GM20000 (cell line): ENCODE data around the gene ZFHX3.

ENCODE experiments used
- DNase-seq: peaks from one replicate; pipeline ENCODE4 v3.0.0; 2012; ENCODE audit warnings: low spot score
- TF ChIP-seq, protein P1 (sequence below): IDR thresholded peaks from 2 replicates; pipeline ENCODE4 v1.5.1; 2012; ENCODE audit warnings: mild to moderate bottlenecking, control low read depth; ENCODE audit errors: extremely low read depth, missing control alignments

Gene ZFHX3

DNA sequence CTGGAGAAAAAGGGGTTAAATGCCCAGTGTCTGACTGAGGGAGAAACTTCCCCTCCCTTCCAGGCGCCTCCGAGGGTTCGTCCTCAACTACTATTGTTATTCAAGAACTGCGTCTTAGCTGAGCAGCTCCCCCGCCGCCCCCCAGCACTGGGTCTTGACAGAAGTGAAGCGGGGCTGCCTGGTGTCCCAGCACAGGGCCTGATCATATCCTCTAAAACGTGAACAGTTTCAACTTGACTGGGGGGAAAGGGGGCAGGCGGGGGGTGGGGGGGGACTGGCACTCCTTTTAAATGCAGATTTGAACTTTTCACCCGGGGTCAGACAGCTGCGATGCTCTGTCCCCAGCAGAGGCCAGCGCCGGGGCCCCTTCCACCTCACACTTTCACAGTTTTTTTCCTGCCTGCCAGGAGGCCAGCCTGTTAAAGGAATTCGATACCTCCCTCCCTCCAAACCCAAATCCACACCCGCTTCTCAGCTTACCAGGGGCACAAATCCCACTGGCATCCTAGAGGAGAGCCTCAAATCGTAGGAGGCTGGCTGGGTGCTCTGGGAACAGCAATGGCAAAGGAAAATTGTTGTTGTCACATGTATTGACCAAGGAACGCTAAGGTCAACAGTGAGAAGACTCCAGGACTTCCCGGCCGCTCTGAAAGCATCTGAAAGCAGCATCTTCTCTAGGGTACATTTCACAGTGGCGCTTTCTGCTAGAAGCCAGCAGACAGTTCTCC lies 14.5 kb downstream of the ZFHX3 start:
- no peak for DNase-seq
- TF ChIP-seq, protein P1, sequence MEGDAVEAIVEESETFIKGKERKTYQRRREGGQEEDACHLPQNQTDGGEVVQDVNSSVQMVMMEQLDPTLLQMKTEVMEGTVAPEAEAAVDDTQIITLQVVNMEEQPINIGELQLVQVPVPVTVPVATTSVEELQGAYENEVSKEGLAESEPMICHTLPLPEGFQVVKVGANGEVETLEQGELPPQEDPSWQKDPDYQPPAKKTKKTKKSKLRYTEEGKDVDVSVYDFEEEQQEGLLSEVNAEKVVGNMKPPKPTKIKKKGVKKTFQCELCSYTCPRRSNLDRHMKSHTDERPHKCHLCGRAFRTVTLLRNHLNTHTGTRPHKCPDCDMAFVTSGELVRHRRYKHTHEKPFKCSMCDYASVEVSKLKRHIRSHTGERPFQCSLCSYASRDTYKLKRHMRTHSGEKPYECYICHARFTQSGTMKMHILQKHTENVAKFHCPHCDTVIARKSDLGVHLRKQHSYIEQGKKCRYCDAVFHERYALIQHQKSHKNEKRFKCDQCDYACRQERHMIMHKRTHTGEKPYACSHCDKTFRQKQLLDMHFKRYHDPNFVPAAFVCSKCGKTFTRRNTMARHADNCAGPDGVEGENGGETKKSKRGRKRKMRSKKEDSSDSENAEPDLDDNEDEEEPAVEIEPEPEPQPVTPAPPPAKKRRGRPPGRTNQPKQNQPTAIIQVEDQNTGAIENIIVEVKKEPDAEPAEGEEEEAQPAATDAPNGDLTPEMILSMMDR = no peak

DNA sequence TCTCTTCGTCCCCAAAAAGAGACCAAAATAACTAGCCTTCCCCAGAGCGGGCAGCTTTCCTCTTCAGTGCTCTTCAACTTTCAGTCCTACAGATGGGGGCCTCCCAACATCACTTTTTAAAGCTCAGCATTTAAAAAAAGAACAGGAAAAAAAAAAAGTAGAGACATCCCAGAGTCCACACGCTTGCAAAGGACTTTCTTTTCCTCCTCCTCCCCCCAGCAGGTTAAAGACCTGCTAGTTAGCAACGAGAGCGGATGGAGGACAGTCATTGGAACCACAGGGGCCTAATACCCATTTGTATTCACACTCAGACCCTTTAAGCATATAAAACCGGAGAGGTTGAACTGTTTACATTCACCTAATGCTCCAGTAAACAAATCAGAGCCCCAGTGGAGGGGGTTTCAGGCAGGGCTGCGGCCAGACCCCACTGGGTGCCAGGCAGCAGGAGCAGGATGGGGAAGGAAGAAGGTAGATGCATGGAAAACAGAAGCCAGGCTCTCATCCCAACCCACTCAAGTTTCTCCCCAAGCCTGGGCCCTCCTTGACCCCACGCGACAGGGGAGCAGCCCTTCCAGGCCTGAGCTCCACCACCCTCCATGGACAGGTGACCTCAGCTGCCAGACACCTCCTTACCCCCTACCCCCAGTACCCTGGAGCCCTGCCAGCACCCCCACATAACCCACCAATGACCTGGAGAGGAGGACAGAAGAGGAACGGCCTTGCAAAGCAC lies 15.2 kb downstream of the ZFHX3 start:
- peak; percentile 48 for DNase-seq
- TF ChIP-seq, protein P1 = peak; percentile 6

DNA sequence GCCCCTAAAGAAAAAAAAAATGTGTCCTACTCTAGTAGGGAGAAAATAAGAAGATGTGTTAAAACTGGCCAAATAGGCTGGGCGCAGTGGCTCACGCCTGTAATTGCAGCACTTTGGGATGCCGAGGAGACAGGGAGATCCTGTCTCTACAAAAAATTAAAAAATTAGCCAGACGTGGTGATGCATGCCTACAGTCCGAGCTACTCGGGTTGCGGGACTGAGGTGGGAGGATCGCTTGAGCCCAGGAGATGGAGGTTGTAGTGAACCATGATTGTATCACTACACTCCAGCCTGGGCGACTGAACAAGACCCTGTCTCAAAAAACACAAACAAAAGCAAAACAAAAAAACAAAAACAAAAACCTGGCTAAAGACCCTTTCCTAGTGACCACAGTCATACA lies 15.9 kb downstream of the ZFHX3 start:
- no peak for DNase-seq
- TF ChIP-seq, protein P1 = no peak

DNA sequence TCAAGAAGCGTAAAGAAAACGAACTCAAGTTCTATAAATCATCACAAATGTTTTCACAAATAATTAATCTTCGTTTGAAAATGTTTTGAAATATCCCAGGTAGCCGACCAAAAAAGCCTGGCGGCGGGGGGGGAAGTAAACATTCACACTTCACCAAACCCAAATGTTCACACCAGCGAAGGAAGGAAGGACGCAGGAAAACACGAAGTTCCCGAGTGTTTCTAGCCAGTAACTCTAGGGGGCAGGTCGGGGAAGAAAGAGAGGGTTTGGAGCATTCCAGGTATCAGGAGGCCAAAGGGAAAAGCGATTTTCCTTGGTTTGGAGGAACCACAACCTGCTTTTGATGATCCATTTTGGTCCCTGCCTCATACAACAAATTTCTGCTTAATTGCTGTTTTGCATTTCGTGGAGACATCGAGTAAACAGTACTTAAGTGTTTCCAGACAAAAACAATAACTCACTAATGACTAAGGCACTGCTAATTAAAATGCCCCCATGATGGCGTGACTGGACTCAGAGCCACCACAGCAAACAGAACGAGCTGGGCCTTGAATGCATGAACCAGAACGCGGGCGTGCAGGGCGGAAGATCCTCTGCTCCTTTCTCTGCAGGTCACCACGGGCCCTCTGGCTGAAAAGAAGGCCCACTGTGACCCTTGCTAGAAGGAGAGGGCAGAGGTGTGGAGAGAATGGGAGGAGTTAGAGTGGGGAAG lies 16.6 kb downstream of the ZFHX3 start:
- no peak for DNase-seq
- TF ChIP-seq, protein P1 = no peak

DNA sequence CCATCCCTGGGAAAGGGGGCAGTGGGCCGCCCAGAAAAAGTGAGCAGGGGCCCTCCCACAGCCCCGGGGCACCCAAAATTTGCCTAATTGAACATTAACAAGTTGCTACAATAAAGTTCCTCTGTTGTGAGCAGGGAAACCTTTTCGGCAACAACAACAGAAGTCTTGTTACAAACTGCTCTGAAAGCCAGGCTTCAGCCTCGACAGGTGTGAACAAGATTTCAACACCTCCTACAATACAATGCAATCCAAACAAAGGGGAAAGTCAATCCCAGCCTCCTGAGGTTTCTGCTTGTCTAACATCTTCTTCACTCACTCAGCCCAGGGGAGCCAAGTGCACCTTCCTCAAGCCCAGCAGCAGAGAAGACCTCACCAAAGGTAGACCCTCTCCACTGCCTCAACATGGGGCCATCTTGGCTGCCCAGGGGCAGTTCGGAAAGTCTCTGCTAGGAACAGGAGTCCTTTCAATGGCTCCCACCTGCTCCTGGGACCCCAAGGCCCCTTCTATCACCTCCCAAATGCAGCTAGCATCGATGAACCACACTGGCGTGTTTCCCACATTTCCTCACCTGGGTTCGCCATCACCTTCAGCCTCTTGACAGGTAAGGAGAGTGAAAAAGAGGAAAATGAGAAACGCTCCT lies 19.1 kb downstream of the ZFHX3 start:
- DNase-seq = no peak
- TF ChIP-seq, protein P1 = no peak

DNA sequence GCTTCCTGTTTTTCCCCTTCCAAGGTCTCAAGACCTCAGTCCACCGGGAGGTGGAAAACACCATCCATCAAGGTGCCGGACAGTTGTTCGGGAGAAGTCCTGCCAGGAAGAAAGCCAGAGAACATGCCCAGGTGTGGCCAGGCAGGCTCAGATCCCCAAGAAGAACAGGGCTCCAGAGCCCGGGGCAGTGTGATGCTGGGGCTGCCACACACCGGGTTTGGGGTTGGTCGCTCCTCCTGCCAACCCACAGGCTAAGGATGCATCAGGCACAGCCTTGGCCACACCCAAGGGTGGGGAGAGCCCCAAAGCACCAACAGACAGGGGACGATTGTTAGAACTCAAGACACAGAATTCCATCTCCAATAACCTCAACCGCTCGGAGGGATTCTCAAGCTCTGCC lies 19.7 kb downstream of the ZFHX3 start:
- DNase-seq = no peak
- TF ChIP-seq, protein P1 = no peak
